GM12874 (cell line): ENCODE results near the gene FEM1A.

Experiments used
- TF ChIP-seq, protein P1 (sequence below): IDR thresholded peaks from 2 replicates; pipeline ENCODE4 v1.5.1; 2011; ENCODE audit warnings: low read depth, mild to moderate bottlenecking, control low read depth, low read length, moderate library complexity; ENCODE audit not compliant: insufficient read depth

The FEM1A gene

DNA sequence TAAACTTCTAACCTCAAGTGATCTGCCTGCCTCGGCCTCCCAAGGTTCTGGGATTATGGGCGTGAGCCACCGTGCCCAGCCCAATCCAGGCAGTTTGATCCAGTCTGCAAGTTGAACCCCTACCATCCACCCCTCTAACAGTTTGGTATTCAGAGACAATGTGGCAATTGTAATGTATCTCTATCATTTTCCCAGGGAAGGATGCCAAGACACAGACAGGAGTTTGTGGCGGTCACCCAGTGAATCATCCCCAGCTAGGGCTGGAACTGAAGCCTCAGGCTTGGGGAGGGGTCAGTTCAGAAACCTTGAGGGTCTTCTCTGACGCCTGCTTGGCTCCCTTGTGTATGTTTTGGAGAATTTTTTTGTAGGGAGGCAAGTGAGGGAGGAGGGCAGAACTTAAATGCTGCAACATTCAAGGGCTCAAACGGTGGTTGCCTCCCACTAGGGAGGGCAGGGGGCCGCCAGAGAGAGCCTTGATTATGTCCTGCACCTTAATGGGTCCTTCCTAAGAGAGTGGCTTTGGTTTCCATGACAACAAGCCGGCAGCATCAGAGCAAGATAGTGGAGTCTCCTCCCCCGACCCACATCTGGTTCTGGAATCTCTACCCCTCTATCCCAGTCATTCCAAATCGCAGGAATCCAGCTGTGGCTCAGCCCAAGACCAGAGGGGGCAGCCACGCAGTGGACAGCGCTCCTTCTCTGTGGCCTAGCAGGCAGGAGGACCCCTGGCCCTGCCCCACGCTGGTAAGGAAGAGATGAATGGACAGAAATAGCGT lies 14.9 kb upstream of the FEM1A start:
- TF ChIP-seq, protein P1, sequence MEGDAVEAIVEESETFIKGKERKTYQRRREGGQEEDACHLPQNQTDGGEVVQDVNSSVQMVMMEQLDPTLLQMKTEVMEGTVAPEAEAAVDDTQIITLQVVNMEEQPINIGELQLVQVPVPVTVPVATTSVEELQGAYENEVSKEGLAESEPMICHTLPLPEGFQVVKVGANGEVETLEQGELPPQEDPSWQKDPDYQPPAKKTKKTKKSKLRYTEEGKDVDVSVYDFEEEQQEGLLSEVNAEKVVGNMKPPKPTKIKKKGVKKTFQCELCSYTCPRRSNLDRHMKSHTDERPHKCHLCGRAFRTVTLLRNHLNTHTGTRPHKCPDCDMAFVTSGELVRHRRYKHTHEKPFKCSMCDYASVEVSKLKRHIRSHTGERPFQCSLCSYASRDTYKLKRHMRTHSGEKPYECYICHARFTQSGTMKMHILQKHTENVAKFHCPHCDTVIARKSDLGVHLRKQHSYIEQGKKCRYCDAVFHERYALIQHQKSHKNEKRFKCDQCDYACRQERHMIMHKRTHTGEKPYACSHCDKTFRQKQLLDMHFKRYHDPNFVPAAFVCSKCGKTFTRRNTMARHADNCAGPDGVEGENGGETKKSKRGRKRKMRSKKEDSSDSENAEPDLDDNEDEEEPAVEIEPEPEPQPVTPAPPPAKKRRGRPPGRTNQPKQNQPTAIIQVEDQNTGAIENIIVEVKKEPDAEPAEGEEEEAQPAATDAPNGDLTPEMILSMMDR, result no peak

DNA sequence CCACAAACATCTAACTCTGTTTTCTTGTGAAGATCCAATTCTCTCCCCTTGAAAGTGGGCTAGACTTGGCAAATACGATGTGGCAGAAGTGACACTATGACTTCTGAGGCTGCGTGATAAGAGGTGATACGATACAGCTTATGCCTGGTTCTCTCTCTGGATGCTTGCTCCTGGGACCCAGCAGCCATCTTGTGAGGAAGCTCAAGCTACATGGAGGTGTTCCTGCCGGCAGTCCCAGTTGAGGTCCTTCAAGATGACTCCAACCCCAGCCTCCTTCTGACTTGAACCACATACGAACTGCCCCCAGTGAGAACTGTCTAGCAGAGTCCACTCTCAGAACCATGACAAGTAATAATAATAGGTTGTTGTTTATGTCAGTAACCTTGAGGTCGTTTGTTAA lies 10.7 kb upstream of the FEM1A start:
- TF ChIP-seq, protein P1, result no peak

GRCh38 chr19:4781801-4782200 lies 9.7 kb upstream of the FEM1A start:
- TF ChIP-seq, protein P1, result no peak

DNA sequence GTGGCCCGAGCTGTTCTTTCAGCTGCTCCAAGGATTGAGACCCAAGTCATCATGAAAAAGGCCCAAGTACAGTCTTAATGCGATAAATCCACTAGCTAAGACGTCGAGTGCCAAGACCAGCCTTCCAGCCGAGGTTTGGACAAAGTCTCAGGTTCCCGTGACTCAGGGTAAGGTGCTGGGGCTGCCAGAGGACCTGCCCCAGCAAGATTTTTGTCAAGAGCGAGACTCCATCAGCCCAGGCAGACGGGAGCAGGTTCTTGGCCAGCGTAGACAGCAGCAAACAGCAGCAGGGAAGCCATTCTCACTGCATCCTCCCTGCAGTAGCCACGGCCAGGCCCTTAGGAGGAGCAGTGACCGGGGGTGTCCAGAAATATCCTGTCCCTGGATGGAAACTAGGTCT lies 3.4 kb downstream of the FEM1A start:
- TF ChIP-seq, protein P1, result no peak

DNA sequence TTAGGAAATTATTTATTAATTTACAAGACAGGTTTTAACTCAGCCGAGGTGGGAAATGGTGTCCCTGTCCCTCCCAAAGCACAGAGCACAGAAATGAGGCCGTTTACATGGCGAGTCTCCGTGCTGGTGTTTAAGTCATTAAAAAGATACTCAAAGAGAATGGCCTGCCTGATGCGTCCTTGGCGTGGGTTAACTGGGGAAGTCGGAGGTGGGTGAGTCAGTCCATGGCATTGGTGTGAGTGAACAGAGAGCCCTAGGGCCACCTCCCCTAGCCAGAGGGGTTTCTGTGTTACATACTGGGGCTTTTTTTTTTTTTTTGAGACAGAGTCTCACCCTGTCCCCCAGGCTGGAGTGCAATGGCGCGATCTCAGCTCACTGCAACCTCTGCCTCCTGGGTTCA lies 3.9 kb downstream of the FEM1A start:
- TF ChIP-seq, protein P1, result no peak

- TF ChIP-seq, protein P1, result no peak
These were observed 9.1 kb downstream of the FEM1A start for GRCh38 chr19:4800591-4801081.

GRCh38 chr19:4801085-4801619 lies 9.6 kb downstream of the FEM1A start:
- TF ChIP-seq, protein P1, result no peak
